DND-41 (cell line): ENCODE measurements around the gene CAMKMT.

ENCODE experiments used
- EZH2 ChIP-seq: IDR thresholded peaks from 3 replicates; pipeline ENCODE4 v1.6.1; 2012; ENCODE audit warnings: borderline replicate concordance, low read depth, mild to moderate bottlenecking, moderate library complexity, low read length, inconsistent platforms; ENCODE audit not compliant: severe bottlenecking
- TF ChIP-seq, protein P1 (sequence below): IDR thresholded peaks from 2 replicates; pipeline ENCODE4 v1.5.1; 2012; ENCODE audit warnings: borderline replicate concordance, low read length, moderate library complexity, mild to moderate bottlenecking; ENCODE audit not compliant: poor library complexity, severe bottlenecking; ENCODE audit errors: extremely low read depth

DNA sequence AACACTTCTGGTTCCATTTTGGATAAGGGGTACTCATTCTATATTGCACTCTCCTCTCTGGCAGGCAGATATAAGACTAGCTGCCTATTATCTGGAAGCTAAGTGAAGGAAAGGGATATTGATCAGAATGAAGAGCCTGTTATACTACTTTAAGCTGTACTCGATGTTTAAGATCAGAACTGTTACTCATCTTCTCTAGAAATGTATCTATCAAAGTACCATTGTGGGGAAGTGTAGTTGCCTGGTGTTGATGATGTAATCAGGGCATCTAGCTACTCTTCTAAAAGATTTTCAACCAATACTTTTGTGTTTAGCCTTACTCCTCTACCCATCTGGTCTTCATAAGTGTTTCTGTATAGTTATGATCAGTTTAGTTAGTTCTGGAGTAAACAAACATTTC, 5.8 kb downstream of the CAMKMT start:
- TF ChIP-seq, protein P1, sequence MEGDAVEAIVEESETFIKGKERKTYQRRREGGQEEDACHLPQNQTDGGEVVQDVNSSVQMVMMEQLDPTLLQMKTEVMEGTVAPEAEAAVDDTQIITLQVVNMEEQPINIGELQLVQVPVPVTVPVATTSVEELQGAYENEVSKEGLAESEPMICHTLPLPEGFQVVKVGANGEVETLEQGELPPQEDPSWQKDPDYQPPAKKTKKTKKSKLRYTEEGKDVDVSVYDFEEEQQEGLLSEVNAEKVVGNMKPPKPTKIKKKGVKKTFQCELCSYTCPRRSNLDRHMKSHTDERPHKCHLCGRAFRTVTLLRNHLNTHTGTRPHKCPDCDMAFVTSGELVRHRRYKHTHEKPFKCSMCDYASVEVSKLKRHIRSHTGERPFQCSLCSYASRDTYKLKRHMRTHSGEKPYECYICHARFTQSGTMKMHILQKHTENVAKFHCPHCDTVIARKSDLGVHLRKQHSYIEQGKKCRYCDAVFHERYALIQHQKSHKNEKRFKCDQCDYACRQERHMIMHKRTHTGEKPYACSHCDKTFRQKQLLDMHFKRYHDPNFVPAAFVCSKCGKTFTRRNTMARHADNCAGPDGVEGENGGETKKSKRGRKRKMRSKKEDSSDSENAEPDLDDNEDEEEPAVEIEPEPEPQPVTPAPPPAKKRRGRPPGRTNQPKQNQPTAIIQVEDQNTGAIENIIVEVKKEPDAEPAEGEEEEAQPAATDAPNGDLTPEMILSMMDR = no peak
- no peak for TF ChIP-seq EZH2
